CD4-positive, alpha-beta T cell treated with Interleukin-1 beta for 1 hour (primary cell): ENCODE measurements around the gene UFD1.

Experiments used
- DNase-seq, 2 donors: peaks; one replicate each; pipeline ENCODE4 v3.0.0-alpha.2; 2020 to 2022

The UFD1 gene

DNA sequence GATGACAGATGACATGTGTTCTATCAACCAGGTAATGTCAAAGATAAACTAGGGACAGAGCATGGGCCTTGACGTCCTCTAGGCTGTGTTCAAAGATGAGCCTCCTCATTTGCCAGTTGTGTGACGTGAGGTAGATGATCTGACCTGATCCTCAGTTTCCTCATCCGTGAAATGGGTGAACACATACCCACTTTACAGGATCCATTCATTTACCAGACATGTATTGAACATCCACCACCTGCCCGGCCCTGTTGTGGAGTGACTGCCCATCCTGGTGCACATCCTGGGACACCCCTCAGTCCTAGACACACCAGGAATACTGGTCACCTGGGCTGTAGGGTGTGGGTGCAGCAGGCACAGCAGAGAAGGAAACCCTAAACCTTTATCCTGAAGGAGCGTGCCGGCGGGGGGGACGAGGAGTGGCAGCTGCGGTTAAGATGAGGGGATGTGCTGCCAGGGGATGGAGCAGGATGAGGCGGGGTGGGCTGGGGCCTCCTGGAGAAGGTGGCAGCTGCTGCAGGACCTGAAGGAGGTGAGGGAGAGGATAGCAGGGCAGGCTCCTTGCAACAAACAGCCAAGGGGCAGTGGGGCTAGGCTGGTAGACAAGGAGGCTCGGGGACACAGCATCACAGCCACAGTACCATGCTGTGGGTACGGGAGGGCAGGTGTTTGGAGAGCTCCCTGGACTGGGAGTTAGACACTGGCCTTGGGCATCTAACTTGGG lies 36.8 kb upstream of the UFD1 start:
- no peak for DNase-seq

DNA sequence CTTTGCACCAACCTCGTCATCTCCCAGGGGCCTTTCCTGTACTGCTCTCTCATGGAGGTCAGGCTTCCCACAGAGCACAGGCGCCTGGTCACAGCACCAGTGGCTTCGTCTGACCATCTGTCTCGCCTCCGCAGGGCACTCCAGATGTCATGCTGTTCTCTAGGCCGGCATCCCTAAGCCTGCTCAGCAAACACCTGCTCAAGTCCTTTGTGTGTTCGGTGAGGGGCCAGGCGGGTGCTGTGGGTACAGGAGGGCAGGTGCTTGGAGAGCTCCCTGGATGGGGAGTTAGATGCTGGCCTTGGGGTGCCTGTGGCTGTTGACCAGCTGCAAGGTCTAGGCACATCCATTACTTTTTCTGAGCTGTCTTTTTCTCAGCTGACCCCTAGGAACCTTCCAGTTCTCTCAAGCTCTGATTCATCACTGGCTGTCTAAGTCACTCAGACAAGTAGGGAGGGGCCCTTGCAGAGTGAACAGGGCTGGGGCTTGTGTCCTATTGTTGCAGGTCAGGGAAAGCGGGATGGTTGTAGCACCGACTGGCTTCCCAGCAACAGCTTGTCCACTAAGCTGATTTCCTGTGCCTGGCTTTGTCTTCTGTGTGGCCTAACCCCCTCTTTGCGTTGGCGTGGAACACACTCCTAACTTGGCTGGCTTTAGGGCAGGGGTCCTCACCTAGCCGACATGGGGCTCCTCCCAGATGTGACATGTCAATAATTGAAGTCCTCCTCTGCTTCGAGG lies 36.0 kb upstream of the UFD1 start:
- DNase-seq: no peak

DNA sequence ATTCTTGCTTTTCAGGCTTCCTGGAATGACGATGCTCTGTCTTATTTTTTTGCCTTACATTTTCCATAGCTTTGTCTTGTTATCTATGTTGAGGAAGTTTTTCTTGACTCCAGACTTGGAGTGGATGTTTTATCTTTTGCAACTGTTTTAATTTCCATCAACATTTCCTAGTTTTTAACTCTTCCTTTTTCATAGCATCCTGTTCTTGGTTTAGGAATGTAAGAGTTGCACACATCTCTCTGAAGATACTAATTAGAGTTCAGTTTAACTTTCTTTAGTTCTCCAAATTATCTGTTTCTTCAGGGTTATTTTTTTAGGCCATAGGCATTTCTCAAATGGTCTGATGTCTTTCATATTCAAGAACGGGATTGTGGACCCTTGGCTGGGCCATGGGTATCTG lies 34.8 kb upstream of the UFD1 start:
- no peak for DNase-seq

DNA sequence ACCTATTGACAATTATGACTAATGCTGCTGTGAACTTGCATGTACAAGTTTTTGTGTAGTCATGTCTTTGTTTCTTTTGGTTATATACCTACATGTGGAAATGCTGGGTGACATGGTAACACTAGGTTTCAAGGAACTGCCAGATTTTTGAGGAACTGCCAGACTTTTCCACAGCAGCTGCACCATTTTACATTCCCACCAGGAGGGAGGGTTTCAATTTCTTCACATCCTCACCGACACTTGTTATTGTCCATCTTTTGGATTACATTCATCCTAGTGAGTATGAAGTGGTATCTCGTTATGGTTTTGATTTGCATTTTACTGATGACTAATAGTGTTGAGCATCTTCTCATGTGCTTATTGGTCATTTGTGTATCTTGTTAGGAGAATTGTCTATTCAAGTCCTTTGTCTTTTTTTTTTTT lies 31.9 kb upstream of the UFD1 start:
- no peak for DNase-seq

DNA sequence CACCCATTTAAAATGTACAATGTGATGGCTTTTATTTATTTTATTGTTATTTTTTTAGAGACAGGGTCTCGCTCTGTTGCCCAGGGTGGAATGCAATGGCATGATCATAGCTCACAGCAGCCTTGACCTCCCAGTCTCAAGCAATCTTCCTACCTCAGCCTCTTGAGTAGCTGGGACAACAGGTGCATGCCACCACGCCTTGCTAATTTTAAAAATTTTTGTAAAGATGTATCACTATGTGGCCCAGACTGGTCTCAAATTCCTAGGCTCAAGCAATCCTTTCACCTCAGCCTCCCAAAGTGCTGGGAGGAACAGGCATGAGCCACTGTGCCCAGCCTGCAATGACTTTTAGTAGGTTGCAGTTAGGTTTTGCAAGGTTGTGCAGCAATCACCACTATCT lies 30.9 kb upstream of the UFD1 start:
- DNase-seq: no peak

DNA sequence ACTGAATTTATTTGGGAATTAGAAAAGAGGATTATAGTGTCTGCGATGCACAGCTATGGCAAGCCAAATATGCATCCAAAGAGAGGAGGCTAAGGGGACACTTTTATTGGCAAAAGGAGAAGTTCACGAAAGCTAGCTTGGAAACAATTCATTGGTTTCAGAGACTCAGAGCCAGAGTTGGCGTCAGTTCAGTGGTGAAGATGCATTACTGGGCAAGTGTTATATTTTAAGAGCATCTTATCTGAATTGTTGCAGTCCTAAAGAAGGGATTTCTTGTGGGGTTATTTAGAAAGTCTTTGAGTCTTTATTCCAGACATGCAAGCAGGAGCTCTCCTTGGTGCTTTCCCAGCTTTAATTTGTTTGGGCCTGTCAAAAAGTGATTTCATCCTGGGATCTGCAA lies 30.2 kb upstream of the UFD1 start:
- no peak for DNase-seq

DNA sequence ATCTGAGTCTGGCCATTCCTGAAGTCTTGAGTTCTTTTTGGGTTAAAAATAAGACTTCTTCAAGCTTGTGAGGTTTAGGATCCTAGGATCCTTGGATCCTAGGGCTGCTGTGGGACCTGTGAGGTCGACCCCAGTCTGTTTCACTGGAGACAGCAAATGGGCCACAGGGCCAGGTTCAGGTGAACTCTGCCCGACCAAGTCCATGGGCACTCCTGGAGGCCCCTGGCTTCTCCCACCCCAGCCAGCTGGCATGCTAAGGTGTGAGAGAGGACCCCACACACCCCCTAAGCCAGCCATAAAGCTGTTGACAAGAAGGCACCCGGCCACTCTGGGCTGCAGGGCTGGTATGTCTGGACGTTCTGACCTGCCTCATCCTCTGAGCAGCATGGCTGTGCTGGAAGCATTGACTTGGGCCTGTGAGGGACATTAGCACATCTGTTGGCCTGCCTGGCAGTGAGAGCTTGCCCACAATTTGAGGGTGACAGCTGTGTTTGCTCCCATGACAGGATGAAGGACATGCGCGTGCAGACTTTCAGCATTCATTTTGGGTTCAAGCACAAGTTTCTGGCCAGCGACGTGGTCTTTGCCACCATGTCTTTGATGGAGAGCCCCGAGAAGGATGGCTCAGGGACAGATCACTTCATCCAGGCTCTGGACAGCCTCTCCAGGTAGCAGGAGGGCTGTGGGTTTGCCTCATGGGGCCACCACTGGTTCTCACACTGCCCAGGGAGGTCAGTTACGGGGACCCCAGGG lies 29.2 kb upstream of the UFD1 start:
- no peak for DNase-seq

DNA sequence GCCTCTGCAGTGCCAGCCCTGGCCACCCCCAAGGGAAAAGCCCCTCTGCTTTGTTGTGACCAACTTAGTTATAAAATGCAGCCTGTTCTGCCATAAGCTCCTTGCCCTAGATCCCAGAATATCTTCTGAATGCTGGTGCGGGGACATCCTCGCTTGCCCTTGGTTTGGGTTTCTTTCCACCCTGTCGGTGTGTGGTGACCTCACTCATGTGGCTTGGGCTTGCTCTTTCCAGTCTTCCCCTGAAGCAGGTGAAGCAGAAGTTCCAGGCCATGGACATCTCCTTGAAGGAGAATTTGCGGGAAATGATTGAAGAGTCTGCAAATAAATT lies 28.5 kb upstream of the UFD1 start:
- DNase-seq: no peak

DNA sequence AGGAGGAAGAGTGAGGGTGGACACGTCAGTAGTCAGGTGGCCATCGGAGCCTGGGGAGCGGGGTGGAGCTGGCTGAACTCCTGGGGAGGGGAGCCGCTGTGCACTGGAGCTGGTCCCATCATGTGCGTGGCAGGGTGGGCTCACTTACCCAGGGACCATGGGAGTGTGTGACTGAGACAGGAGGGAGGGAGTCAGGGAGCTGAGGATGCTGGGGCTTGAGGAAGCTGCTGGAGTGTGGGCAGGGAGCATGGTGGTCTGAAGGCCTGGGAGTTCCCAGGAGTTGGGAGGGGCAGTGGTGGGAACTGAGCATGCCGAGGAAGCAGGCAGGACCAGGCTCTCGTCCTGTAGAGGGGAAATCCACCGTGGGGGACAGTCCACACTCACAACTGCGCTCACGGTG lies 27.2 kb upstream of the UFD1 start:
- DNase-seq: no peak

DNA sequence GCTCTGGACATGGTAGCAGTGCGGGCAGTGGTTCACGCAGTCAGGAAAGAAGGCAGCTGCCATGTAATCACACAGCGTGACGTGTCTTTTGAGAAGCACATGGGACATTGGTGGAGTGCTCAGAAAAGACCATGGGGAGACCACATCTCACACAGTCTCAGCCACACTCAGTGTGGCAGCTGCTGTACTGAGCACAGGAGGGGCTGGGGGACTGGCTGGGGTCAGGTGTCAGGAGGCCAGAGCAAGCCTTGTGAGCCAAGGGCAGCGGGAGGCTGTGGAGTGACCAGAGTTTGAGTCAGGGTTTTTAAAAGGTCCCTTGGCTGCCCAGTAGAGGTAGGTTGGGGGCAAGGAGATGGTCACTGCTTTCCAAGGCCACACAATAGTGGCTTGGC lies 26.7 kb upstream of the UFD1 start:
- no peak for DNase-seq

DNA sequence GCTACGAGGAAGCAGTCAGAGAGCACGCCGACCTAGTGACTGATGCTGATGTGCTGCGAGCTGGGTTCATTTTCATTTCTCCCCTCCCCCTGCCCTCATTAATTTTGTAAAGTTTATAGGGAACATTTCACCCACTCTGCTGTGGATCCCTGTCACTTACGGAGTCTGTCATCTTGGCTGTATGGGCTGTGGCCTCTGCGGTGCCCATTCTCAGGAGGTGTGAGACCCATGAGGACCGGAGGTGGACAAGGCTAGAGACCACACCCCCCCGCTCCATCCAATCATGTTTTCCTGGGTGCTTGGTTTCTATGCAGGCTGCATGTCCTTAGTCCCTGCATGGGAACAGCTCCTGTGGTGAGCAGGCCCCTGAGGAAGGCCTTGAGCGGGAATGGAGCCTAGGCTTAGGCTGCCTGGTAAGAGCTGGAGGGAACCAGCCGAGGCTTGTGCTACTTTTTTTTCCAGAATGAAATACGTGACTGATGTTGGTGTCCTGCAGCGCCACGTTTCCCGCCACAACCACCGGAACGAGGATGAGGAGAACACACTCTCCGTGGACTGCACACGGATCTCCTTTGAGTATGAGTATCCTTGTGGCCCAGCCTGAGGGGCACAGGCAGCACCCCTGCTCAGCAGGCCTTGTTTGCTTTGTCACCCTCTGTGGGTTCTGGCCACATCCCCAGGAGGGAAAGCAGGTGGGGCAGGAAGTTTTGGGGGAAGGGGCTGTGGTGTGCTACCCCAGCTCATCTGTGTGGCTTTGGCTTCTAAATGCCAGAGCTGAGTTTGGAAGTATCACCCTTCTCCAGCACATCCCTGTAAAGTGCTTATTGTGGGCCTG lies 26.1 kb upstream of the UFD1 start:
- DNase-seq: no peak

DNA sequence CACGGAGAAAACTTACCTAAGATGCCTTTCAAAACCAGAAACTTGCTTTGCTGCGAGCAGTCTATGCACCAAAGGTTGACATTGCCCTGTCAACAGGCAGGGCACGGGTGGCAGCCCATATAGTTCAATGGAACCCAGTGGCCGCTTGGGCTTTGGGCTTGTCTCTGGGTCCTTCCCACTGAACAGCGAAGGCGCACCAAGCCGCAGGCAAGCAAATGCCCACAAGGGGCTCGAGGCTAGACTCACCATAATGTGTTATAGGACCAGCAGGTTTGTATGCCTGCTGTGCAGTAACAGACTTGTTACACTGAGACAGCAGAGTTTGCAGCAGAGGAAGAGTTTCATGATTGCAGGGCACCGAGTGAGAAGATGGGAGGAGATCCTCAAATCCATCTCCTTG lies 24.9 kb upstream of the UFD1 start:
- DNase-seq: no peak

DNA sequence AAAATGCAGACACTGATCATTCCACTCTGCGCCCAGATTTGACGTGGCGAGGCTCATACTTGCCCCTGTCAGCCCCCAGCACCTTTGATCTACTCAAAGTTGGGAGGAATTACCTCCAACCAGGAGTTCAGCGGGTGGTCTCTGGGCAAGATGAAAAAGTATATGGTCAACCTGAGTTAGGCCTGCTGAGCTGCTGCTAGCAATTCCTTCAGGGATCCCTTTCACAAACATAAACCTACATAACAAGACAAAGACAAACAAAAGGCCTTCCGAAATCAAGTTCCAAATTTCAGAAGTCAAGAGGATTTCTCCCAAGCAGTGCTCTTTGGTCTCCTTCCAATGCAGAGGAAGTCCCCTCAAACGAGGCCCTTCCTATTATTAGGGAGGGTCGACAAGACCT lies 24.4 kb upstream of the UFD1 start:
- DNase-seq: no peak

DNA sequence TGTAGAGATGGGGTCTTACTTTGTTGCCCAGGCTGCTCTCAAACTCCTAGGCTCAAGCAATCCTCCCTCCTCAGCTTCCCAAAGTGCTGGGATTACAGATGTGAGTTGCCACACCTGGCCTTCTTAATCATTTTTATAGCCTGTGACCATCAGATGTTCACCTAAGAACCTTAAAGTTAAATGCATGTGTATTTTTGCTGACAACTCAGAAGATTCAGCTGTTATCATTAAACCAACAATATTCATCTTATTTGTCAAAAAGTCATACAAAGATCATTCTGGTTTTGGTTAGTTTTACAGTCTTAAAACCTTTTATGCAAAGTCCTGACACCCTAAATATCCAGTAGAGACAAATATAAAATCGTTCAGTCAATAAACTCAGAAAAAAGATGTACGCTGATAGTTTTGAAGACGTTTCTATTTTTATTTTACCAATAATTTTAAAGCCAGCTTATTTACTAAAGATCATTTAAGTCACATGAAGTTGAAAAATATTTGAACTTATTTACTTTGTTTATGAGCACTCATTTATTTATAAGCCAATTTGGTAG lies 23.0 kb upstream of the UFD1 start:
- no peak for DNase-seq

DNA sequence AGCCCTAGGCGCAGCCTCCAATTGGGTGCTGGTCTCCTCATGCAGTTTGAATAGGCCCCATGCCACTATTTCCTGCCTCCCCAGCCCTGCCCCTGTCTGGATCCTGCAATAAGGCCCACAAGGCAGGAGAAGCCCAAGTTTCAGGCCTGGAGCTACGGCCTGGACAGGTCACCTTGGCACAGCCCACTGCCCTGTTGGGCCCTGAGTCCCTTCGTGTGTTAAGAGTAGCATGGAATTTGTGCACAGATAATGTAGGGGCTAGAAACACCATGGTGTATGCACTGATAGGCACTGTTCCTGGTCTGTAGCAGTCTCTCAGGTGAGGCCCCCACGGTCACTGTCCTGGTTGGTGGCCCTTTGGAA lies 20.9 kb upstream of the UFD1 start:
- DNase-seq: no peak

DNA sequence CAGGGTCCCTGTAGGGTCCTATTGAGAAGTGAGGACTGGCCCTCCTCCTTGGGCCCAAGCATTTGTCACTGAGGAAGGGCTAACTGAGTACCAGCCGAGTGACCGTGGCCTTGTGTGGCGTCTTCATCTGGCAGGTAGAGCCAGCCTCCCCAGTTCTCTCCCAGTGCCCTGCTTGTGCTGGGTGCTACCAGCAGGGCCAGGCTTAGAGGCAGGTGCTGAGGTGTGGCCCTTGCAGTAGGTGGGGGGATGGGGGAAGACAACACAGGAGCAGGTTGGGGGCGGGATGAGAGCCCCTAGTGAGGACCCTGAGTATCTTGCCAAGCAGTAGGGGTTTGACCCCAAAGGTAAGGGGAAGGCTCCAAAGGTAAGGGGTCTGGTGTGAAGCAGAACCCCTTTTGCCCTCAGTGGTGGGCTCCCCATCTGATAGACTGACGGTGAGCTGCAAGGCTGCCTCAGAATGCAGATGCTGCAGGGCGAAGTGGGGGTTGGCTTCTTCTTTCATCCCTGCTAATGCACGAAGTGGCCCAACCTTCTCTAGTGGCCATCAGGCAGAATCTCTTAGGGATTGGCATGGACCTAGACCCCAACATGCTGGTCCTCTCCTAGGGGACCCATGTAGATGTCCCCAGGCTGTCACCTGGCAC lies 20.4 kb upstream of the UFD1 start:
- no peak for DNase-seq

DNA sequence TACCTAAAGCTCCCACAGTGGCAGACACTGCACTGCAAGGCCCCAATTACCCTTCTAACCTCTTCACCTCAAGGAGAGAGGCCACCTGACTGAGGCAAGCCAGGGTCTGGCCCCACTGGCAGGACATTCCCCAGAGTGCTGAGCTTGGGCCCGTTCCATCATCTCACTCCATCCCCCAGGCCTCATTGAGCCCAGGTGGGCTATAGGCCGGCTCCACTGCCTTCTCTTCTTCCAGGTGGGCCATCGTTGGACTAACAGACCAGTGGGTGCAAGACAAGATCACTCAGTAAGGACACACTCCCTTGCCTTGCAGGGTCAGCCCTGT lies 19.8 kb upstream of the UFD1 start:
- DNase-seq: no peak

DNA sequence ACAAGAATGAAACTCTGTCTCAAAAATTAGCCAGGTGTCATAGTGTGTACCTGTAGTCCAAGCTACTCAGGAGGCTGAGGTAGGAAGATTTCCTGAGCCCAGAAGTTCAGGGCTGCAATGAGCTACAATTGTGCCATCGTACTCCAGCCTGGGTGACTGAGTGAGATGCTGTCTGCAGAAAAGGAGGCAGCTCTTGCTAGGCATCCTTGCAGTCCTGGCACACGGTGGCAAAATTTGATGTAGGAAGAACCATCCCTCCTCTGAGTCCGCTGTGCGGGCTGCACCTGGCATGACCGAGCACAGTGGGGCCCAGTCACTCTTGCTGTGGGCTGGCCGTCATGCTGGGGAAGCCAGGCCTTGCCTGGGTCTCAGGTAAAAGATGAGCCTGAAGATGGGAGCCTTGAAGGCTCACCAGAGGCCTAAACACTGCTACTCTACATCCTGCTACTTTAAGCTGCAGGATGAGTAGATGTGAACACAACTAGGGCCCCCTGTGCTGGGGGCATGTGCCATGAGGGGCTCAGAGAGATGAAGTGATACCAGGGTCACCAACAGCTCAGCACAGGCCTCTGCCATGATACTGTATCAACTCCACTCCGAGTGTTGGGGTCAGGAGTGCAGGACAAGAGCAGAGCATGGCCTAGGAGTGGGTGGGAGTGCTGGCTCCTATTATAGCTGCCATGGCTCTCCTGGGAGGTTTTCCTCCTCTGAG lies 19.3 kb upstream of the UFD1 start:
- no peak for DNase-seq

DNA sequence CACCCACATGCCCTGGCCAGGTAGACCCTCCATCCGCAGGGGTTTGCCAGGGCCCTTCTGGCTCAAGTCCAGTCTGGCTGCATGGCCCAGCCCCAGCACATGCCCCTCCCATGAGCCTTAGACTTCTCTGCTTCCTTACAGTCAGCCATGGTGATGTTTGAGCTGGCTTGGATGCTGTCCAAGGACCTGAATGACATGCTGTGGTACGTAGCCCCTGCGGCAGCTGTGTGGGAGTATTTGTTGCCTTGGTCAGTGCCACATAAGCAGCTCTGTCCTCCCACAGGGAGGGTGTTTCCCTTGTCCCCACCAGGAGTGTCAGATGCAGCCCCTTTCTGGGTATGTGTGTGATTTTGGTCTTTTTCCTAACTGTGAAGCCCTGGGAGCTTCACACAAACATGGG lies 18.3 kb upstream of the UFD1 start:
- no peak for DNase-seq

DNA sequence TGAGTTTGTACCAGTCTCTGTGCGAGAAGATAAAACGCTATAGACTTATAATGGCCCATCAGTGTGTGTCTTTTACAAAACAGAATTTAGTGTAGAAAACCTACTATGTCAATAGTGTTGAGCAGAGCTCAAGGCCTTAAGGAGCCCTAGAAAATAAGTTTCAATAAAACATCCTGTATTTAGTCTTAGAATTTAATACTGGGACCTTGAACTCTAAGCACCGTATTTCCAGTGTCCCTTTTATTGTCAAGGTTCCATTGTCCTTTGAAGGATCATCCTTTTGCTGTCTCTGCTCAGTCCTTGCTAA lies 17.3 kb upstream of the UFD1 start:
- DNase-seq: no peak

DNA sequence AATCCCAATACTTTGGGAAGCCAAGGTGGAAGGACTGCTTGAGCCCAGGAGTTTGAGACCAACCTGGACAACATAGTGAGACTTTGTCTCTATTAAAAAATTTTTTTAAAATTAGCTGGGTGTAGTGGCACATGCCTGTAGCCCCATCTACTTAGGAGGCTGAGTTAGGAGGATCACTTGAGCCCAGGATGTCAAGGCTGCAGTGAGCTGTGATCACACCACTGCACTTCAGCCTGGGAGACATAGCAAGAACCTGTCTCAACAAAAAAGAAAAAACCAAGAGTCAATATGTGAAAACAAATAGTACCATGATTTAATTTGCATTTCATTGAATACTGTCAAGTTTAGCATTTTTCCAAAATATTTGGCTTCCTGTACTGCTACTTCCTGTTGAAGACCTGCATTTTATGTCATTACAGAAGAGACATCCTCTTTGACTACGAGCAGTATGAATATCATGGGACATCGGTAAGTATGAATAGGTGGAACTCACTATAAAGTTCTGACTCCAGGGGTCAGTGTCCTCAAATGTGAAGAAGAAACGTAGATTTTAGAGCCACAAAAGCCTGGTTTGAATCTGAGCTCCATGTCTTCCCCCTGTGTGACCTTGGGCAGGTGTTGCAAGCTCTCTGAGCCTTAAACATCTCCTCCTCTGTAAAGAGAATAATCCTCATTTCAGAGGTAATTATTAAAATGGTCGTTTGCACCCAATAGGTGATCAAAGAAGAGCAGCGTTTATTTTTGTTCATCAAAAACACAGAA lies 16.8 kb upstream of the UFD1 start:
- DNase-seq: peak in 1 of 2 donors; percentile 26
